ENCODE results near the gene STAM2.
"Not testable (repeated sequence)": the region's sequence is repeated elsewhere in the genome, so short reads cannot be mapped to it uniquely, and the experiment has no call there.

Gene STAM2

DNA sequence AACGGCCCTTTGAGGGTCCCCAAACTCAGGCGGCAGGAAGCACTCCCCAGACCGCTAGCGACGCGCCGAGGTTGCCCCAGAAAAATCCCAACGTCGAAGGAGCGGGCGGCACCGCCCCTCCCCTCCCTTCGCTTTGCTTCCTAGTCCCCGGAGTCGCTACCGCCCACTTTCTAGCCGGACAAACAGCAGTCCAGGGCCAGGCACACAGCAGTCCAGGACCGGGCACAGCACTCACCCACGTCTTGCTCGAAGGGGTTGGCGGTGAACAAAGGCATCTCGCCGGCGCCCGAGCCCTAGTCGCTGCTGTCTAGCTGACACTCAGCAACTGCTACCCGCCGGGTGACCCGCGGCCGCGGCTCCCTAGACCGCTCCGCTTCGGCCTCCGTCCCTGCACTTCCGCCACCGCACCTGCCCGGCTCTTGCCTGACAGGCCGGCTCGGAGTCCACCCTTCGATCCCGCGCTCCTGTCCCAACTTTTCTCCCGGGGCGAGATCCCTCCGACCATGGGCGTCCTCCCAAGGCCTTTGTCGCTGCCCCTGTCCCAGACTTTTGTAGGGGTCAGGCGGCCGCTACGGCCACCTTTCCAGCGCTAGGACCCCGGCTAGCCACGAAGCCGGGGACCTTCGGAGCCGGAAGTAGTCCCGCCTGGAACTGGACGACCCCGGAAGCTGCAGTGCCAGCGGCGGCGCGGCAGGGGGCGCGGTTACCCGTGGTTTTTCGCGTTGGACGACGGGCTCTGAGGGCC is at the start of gene STAM2:
TSS of gene STAM2 (minus strand) at position 396 of the 745 bp plus-strand sequence. CDS start at position 275, 121 bp downstream.
- in situ Hi-C loops (cut with MboI; ENCODE audit: low sequenced_read_pairs), result no loop called here

DNA sequence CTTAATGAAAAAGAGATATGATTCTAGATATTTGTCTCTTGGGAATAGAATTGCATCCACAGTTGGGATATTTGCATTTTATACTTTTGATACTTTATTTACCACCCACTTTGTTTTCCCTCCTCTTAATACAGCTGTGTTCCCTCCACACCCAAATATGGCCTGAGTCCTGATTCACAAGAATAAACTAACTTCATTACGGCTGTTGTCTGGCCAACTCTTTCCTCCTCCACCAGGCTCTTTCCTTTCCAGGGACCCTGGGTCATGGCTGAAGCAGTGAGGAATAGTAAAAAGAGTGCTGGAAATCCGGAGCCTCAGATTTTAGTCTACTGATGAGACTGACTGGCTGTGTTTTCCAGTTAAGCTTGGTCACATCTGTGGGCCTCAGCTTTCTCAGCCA is 48.4 kb upstream of the STAM2 start:
- in situ Hi-C loops (cut with MboI; ENCODE audit: low sequenced_read_pairs), result no loop called here

DNA sequence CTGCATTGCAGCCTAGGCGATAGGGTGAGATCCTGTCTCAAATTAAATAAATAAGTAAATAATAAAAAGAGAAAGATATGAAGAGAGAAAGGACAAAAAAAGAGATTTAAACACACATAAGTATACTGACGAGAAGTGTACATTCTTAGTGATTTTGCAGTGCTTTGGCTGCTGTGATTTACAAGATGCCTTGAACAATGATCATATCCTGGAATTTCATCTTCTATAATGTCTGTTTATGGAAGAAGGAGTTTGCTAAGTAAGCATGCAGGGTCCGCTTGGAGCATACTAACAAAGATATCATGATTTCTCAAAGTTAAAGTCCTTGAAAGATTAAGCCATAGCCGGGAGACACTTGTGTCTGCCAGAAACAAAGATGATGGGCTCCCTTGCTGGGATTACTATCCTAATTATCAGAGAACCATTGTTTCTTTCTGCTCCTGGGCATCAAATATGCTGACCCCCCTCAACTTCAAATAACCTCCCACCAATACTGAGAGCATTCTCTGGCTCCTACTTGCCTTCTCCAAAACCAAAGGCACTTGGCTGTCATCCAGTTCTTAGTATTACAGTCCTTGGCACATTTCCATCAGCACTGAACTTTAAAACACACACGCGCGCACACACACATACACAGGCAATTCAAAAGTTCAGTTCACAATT is 47.5 kb upstream of the STAM2 start:
- in situ Hi-C loops (cut with MboI; ENCODE audit: low sequenced_read_pairs), result no loop called here

DNA sequence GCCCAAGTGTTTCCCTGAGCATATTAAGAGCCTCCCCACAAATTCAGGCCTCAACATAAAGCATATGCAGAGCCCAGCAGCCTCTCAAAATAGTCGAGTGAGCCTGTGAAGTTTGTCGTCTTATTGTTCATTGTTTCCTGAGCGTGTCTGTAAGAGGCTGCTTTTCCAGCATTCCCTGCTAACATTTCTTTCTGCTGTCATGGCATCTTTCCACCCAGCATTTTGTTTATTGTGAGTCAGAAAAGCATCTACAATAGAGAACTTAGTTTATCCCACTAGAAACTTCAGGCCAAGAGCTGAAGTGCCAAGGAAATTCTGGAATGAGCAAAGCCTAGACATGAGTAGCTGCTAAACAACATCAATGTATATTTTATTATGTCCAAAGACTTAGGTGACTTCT is 46.3 kb upstream of the STAM2 start:
- in situ Hi-C loops (cut with MboI; ENCODE audit: low sequenced_read_pairs), result no loop called here

DNA sequence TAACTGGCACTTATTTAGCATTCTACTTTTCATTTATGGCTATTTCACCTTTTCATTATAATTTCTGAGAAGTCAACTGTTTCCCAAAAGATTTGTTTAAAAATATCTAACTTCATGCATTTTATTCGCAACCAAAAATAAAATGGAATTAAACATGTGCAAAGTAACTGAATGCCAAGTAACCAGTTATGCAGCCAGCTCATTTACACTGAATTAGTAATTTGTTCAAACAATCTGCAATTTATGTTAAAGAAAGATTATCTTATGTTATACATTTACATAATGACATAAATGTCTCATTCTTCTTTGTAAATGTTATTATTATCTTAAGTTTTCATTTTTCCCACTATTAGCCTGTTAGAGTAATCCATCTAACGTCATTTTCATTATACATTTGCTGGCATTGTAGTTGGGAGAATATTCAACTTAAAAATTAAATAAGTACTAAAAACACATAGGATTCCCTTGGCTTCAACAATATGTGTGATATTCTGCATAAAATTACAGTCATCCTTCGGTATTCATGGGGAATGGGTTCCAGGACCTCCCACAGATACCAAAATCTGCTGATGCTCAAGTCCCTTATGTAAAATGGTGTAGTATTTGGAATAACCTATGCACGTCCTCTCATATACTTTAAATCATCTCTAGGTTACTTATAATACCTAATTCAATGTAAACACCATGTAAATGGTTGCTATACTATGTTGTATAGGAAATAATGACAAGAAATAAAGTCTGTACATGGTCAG is 43.7 kb upstream of the STAM2 start:
- in situ Hi-C loops (cut with MboI; ENCODE audit: low sequenced_read_pairs), result no loop called here

DNA sequence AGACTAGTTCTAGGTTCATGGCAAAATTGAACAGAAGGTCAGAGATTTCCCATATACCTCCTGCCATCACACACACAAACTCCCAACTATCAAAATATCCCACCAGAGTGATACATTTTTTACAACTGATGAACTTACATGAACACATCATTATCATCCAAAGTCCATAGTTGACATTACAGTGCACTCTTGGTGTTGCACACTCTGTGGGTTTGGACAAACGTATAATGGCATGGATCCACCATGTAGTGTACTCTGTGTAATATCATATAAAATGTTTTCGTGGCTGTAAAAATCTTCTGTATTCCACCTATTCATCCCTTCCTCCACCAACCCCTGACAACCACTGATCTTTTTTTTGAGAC is 25.9 kb upstream of the STAM2 start:
- in situ Hi-C loops (cut with MboI; ENCODE audit: low sequenced_read_pairs), result no loop called here

DNA sequence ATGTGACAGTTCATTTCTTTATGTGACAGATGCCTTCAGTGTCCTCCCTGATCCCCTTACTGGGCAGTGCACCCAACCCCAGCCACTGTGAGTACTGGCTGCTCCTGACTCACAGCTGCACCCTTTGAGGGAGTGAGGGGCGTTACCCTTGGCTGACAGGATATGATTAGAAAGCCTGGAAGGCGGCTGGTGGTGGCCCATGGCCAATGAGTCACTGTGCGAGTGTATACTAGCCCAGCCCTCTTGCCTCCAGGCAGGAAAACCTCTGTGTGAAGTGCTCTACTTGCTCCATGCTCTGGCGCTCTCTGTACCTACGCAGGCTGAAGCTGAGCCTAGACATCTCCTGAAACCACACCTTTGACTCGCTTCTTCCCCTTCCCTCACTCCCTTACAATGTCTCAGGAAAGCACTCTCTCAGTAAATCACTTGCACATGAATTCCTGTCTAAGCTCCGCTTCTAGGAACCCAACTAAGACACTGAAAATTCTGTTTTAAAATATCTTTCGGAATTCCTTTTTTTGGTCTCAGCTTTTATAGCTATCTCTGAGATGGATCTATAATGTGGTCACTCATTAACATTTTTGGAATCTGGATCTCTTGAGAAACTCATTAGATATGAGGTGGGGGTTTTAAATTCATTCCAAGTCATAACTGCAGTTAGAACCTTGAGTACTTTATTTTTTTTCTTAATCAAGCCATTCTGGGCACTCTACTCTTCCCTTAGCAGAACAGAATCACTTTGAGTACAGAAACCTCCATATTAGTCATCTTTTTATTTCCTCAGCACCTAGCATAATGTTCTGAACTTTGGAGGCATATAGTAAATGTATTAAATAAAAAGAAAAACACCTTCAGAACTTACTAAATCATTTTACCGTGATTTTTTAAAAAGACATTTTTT is 25.3 kb upstream of the STAM2 start:
- in situ Hi-C loops (cut with MboI; ENCODE audit: low sequenced_read_pairs), result no loop called here

DNA sequence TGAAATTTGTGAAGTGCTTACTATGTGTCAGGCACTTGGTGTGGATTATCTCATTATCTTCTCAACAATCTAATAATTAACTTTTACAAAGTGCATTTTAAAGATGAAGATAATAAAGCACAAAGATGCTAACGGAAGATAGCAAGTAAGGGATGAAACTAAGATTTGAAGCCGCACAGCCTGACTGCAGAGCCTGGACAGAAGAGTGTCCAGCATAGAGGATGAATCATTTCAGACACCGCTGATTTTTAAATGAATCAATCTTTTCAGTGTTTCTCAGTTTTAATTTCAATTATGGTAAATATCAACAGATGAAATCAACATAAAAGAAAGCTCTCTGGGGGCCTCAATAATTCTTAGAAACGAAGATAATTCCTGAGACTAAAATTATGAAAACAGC is 24.5 kb upstream of the STAM2 start:
- in situ Hi-C loops (cut with MboI; ENCODE audit: low sequenced_read_pairs), result no loop called here

DNA sequence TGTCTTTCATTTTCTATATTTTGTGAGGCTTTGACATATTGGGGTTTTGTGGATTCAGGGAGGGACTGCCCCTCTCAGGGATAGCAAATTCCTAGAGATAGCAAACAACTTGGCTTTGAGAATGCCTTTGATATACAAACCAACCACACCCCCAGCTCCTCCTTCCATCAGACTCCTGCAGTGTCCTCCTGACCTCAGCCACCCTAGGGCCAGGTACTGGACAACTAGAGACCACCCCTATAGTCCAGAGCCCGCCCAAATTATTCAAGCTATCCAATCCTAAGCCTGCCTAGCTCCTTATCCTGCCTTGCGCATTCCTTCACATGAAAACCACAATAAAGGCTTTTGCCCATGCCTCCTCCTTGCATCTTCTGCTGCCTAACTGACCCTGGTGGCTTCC is 22.9 kb upstream of the STAM2 start:
- in situ Hi-C loops (cut with MboI; ENCODE audit: low sequenced_read_pairs), result no loop called here

DNA sequence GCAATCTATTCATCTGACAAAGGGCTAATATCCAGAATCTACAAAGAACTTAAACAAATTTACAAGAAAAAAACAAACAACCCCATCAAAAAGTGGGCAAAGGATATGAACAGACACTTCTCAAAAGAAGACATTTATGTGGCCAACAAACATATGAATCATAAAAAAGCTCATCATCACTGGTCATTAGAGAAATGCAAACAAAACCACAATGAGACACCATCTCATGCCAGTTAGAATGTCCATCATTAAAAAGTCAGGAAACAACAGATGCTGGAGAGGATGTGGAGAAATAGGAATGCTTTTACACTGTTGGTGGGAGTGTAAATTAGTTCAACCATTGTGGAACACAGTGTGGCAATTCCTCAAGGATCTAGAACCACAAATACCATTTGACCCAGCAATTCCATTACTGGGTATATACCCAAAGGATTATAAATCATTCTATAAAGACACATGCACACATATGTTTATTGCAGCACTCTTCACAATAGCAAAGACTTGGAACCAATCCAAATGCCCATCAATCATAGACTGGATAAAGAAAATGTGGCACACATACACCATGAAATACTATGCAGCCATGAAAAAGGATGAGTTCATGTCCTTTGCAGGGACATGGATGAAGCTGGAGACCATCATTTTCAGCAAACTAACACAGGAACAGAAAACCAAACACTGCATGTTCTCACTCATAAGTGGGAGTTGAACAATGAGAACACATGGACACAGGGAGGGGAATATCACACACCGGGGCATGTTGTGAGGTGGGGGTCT is 22.1 kb upstream of the STAM2 start:
- in situ Hi-C loops (cut with MboI; ENCODE audit: low sequenced_read_pairs), result not testable (repeated sequence)

DNA sequence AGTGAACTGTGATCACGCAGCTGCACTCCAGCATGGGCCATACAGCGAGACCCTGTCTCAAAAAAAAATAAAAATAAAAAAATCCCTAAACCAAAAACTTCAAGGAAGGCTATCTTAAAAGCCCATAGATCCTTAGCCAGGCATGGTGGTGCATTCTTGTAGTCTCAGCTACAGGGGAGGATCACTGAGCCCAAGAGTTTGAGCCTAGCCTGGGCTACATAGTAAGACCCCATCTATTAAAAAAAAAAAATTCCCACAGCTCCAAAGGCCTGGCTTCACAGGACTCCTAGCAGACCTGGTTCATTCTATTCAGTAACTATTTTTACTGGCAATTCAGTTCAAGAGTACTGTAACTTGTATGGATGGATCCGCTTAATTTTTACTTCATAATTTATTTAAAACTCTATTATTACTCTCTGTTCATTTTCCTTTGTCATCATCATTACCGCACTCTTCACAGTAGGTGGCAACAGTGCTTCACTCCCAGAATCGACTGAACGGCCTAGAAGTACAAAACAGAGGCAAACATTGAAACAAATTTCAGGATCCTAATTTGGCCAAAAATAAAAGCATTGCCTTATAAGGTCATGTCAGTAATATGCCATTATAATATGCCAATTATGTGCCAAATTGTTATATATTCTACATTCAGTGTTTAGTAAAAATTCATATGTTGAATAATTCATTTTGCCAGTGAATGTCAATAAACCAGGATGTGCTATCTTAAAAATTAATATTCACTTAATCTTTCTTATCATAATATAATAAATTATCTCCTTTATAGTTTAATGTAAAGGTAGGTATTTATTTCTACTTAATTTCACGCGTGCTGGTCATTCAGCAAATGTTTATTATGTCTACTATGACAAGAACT is 14.3 kb upstream of the STAM2 start:
- in situ Hi-C loops (cut with MboI; ENCODE audit: low sequenced_read_pairs), result no loop called here

DNA sequence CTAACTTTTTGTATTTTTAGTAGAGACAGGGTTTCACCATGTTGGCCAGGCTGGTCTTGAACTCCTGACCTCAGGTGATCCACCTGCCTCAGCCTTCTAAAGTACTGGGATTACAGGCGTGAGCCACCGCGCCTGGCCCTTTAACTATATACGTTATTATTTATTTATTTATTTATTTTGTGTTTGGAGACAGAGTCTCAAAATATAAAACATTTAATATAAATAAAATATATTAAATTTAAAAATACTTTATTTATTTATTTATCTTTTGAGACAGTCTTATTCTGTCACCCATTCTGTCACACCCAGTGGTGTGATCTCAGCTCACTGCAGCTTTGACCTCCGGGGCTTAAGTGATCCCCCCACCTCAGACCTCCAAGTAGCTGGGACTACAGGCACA is 11.2 kb upstream of the STAM2 start:
- in situ Hi-C loops (cut with MboI; ENCODE audit: low sequenced_read_pairs), result not testable (repeated sequence)

DNA sequence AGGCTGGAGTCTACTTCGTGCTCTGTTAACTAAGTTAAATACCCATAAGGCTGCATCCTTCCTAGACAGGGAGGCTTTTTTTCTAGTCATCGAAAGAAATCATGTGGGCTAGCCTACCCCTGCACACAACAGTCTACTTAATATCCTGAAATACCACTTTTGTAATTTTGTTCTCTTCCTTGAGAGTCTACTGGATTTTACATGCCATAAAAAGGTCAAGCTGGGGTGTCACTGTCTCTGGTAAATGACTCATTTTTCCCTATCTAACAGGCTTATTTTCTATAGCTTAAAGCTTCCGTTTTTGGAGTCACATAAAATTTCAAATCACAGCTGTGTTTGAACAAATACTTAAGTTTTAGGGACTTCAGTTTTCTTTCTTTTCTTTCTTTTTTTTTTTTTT is 10.7 kb upstream of the STAM2 start:
- in situ Hi-C loops (cut with MboI; ENCODE audit: low sequenced_read_pairs), result no loop called here

DNA sequence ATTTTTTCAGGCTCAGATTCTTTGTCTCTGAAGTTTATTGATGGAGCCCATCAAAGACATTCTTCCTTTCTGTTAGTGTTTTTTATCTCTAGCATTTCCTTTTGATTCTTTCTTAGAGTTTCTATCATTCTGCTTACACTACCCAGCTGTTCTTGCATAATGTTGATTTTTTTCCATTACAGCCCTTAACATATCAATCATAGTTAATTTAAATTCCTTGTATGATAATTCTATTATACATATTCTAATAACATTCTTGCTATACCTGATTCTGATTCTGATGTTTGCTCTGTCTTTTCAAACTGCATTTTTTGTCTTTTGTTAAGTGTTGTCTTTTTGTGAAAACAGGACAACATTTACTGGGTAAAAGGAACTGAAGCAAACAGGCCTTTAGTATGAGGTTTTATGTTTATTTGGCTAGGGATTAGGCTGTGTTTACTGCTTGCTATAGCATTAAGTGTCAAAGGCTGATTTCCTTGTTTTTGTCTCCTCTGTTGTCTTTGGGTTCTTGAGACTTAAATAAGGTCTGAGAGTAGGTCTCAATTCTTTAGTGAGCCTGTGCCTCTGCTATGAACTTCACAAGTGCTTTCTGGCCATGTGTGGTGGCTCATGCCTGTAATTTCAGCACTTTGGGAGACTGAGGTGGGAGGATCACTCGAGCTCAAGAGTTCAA is 8.0 kb upstream of the STAM2 start:
- in situ Hi-C loops (cut with MboI; ENCODE audit: low sequenced_read_pairs), result no loop called here

DNA sequence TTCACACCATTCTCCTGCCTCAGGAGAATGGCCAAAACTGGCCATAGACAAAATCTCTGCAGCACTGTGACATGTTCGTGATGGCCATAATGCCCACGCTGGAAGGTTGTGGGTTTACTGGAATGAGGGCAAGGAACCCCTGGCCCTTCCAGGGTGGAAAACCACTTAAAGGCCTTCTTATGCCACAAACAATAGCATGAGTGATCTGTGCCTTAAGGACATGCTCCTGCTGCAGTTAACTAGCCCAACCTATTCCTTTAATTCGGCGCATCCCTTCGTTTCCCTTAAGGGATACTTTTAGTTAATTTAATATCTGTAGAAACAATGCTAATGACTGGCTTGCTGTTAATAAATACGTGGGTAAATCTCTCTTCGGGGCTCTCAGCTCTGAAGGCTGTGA is 2.1 kb upstream of the STAM2 start:
- in situ Hi-C loops (cut with MboI; ENCODE audit: low sequenced_read_pairs), result not testable (repeated sequence)

DNA sequence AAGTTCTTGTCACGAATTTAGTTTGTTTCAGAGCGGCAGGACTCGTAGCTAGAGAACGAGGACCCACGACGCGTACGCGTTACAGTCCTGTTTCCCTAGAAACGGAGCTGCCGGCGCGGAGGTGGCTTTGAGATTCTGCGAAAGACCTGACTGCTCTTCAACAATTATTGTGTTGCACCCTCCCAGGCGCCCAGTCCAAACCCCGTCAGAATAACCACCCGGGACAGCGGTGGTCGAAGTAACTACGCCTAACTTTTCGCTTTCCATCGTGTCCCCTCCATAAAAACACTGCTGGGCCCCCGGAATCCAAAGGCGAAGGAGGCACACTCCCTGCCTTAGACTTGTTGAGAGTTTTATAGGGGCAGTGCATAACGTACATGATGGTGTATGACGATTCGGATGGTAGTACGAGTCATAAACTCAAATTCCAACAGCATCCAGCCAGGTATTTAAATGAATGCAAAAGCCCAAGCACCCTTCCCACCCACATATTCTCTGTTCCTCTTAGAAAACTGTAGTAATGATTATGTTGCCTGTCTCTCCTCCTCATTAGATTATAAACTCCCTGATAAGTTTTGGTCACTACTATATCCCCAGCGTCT is 651 bp upstream of the STAM2 start:
- in situ Hi-C loops (cut with MboI; ENCODE audit: low sequenced_read_pairs), result no loop called here

DNA sequence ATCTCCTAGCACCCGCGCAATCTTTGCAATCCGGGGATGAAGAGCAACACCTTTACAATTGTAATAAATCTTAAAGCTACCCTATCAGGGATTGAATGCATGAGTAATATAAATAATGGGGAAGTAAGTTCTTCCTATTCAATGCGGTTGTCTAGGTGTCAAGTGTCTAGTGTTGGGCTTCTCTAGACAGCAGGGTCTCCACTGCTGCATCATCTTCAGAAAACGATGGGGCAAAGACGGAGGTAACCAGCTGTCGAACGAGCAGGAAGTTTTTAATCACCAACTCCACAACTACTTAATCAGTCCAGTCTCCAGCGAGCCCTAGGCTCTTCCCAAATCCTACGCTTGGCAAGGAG is 573 bp downstream of the STAM2 start:
- in situ Hi-C loops (cut with MboI; ENCODE audit: low sequenced_read_pairs), result no loop called here

DNA sequence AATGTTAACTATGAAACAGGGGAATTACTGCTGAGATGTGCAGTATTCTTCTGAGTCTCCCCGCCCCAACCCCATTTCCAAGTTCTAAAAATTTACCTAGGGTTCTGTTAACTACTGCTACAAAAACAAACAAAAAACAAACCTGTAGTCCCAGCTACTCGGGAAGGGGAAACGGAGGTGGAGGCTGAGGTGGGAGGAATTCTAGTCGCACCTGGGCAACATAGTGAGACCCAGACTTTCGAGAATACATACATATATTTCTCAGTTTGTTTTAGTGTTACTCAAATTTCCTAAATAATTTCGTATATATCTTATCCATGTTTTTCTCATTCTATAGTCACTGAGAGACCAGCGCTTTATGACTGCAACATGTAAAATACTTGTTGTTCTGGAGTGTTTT is 989 bp downstream of the STAM2 start:
- in situ Hi-C loops (cut with MboI; ENCODE audit: low sequenced_read_pairs), result no loop called here

Measured in hTERT RPE-1 (cell line).